Cardiac fibroblast (primary cell): Measurements from ENCODE around the gene BBS9.

Experiments
- DNase-seq, 2 donors: peaks; one replicate each; pipeline versions ENCODE4 v3.0.0 to v3.0.0-alpha.2; 2010; ENCODE audit warnings: low read depth in 2 of 2
- H3K4me3 ChIP-seq, 2 donors: replicated peaks in 1 of 2; 1 replicate in 1 of 2; 2 replicates in 1 of 2; pipeline ENCODE4 v1.5.1; 2011; ENCODE audit warnings: low read depth in 2 of 2, low read length in 2 of 2, mild to moderate bottlenecking in 2 of 2, moderate library complexity in 1 of 2
- TF ChIP-seq, protein P1 (sequence below): IDR thresholded peaks from one replicate; pipeline ENCODE4 v1.5.1; 2011; ENCODE audit warnings: low read depth, mild to moderate bottlenecking, low read length, inconsistent platforms

The BBS9 gene

DNA sequence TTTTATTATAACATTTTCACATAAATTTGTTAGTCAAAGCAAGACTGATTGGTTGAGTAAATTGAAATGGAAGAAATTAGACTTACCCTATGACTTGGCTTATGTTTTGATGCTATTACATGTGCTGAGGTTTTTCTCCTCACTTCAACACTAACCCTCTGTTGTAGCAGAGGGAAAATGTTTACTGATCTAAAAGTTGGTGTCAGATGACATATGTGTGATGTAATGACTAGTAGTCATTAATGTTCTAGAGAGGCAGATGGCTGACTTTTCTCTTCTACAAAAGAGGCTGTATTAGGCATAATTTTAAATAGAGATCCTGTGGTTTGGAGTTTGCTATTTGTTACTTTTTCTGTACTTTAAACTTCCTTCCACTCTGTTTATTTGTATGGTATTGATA lies 266.0 kb downstream of the BBS9 start:
- TF ChIP-seq, protein P1, sequence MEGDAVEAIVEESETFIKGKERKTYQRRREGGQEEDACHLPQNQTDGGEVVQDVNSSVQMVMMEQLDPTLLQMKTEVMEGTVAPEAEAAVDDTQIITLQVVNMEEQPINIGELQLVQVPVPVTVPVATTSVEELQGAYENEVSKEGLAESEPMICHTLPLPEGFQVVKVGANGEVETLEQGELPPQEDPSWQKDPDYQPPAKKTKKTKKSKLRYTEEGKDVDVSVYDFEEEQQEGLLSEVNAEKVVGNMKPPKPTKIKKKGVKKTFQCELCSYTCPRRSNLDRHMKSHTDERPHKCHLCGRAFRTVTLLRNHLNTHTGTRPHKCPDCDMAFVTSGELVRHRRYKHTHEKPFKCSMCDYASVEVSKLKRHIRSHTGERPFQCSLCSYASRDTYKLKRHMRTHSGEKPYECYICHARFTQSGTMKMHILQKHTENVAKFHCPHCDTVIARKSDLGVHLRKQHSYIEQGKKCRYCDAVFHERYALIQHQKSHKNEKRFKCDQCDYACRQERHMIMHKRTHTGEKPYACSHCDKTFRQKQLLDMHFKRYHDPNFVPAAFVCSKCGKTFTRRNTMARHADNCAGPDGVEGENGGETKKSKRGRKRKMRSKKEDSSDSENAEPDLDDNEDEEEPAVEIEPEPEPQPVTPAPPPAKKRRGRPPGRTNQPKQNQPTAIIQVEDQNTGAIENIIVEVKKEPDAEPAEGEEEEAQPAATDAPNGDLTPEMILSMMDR = no peak
- DNase-seq = no peak
- H3K4me3 ChIP-seq = no peak overlapping the region

DNA sequence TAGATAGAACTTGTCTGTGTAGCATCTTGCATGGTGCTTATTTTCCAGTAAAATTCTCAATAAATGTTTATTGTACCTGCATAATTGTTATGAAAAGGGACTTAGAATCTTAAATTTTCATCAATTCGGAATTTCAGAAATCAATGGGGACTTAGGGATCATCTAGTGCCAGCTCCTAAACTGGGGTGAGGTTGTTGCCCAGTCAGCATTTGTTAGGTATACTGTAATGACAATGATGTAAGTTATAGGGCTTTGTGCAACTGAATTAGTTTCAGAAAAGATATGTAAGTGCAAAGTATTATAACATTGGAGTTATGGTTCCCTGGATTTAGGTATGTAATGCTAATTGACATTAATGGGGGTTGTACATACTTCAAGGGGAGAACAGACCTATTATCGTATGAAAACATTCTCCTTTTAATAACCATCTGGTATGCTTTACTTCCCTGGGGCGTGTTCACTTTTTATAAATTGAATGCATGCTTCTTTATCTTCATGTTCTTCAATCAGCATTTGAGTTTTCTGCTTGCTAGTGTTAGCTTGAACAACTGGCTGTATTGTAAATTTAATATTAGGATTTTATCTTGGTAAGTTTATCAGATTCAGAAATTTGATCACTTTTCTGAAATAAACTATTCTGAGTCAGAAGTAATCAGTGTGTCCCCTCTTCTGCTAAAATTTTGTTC lies 270.3 kb downstream of the BBS9 start:
- H3K4me3 ChIP-seq = no peak overlapping the region
- no peak for DNase-seq
- TF ChIP-seq, protein P1 = no peak

DNA sequence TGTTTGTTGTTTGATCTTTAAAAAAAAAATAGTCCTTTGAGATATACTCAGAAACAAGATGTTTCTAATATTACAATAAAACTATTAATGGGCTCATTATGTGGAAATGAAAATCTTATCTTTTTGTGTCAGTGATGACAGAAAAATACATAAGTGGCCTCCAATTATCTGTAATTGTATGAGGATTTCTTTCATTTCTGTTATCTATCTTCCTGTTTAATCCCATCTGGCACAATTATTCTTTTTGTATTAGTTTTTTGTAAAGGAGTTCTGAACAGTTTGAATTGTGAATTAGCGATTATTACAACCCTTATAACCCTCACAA lies 270.8 kb downstream of the BBS9 start:
- TF ChIP-seq, protein P1 = no peak
- DNase-seq = no peak
- no peak overlapping the region for H3K4me3 ChIP-seq

DNA sequence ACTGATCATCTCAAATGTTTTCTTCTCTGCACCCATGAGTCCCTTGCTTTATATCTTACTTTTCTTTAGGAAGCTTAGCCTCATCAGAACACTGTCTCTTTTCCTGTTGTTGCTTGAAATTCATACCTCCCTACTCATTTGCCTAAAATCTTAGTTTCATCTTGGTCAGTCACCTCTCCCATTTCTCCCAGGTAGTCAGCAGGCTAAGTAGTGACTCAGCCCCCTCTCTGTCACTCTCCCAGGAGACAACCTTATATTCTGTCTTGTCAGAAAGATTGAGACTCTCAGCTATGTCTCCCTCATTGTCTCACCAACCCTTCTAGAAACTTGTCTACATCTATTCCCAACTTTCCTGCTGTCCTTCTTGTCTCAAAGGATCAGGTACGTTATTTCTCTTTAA lies 280.9 kb downstream of the BBS9 start:
- DNase-seq = no peak
- TF ChIP-seq, protein P1 = no peak
- no peak overlapping the region for H3K4me3 ChIP-seq

DNA sequence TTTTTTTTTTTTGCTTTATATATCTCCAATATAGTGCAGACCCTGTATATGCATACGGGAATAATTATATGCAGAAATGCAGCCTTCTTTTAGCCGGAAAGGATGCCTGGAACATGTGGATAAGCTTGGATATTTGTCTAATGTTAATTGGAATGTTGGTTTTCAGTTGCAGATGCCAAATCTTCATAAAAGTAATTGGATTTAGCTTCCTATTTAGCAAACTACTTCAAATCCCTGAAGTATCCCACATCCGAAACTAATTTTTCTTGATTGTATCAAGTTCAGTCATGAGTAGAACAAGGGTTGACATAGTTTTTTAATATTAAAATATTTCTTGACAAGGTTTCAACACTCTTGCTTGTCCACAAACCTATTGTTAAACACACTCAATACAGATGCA lies 281.7 kb downstream of the BBS9 start:
- TF ChIP-seq, protein P1 = no peak
- no peak for DNase-seq
- no peak overlapping the region for H3K4me3 ChIP-seq

DNA sequence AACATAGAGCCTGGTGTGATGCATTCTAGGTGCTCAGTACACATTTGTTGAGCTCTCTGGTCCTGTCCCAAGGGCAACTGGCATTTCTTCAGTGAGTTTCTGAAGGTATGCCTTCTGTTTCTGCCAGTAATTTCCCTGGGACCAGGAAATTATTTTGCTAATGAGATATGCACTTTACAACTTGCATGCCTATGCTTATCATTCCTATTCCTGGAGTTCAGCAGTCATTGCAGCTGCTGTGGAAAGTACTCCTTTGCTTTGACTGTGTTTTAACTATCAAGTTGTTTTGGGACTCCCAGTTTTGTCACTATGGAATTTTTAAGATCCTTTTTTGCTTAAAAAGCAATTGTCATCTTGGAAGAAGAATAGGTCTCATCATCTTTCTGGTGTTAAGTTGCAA lies 283.0 kb downstream of the BBS9 start:
- DNase-seq = no peak
- H3K4me3 ChIP-seq = no peak overlapping the region
- TF ChIP-seq, protein P1 = no peak

DNA sequence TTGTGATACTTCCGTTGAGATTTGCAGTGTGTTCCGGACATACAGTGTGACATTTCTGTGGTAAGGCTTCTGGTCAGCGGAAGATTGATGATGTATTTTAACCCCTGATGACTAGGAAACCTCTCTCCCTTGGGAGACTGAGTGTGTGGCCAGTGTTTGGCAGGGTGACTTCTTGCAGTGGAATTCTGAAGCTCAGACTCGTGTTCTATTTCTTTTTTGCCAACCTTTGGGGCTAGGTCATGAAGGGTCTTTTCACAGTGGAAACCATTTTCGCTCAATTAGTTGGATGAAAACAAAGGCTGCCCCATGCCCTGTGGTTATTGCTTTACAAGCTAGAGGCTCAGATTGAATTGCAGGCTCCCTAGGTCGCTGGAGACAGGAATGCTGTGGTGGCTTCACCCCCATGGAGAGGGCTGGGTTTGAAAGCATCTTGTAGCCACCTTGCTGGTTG lies 288.9 kb downstream of the BBS9 start:
- no peak overlapping the region for H3K4me3 ChIP-seq
- peak; percentile 35 to 87 for DNase-seq
- TF ChIP-seq, protein P1 = no peak
